K562 (cell line): ENCODE measurements around the gene STX1A. TPM values are rescaled to one million over a fixed set of nuclear protein-coding genes. Genes with fewer than 3 reads are reported as not detected.

Source experiments
- ATAC-seq: fragments of 200-7000 bp; cut with Tn5 transposase; 3 replicates; pipeline ENCODE4 v1.9.1; 2020; ENCODE audit warnings: moderate library complexity
- BruUV-seq: library from RNA; stranded (reverse); fragments of 400-500 nt; replicated peaks from 2 replicates; lab custom pipeline; 2021; lab: Mats Ljungman, UMichigan
- CTCF ChIA-PET: fragments of 300-600 bp; formaldehyde crosslinking; extraction: SDS; loops from one replicate; lab custom pipeline; 2021; ENCODE audit warnings: low intra/inter-chr PET ratio; lab: Yijun Ruan, JAX
- POLR2A ChIA-PET: fragments of 300-600, 350-650 bp; sonication (Branson Sonifier 250); formaldehyde crosslinking; extraction: SDS; loops from one replicate; lab custom pipeline; 2021; ENCODE audit warnings: antibody characterized with exemption, inconsistent platforms; lab: Yijun Ruan, JAX
- DNase-seq, 4 experiments: peaks; one replicate each; pipeline versions ENCODE4 v3.0.0 to v3.0.0-alpha.2; 2011 to 2018; ENCODE audit warnings: low spot score in 3 of 4, mixed read lengths in 3 of 4; ENCODE audit errors: extremely low read depth in 1 of 4
- FAIRE-seq: peaks from 2 replicates; lab custom pipeline; 2011; peaks lifted over from hg19 to GRCh38; lab: Jason Lieb, UNC
- H2AFZ ChIP-seq: 2 replicates; pipeline ENCODE4 v1.6.0; 2011; ENCODE audit warnings: low read depth, low read length, control low read depth, inconsistent platforms
- H3K27ac ChIP-seq: fragments of 200-600 bp; 3 replicates; pipeline ENCODE4 v1.8.0; 2011; ENCODE audit warnings: low read depth, mild to moderate bottlenecking, control low read depth, inconsistent platforms, low read length, moderate library complexity, mixed read lengths; ENCODE audit errors: extremely low read depth
- H3K27me3 ChIP-seq, 2 experiments: fragments of 300-600 bp in 1 of 2; 2 replicates in 1 of 2; 3 replicates in 1 of 2; pipeline versions ENCODE4 v1.6.0 to v1.8.0; 2011; ENCODE audit warnings: inconsistent platforms in 2 of 2, low read length in 2 of 2, mild to moderate bottlenecking in 1 of 2, mixed read lengths in 1 of 2, moderate library complexity in 1 of 2; ENCODE audit not compliant: control insufficient read depth in 2 of 2, insufficient read depth in 2 of 2
- H3K36me3 ChIP-seq: fragments of 300-600 bp; 3 replicates; pipeline ENCODE4 v1.8.0; 2011; ENCODE audit warnings: mild to moderate bottlenecking, low read length, inconsistent platforms; ENCODE audit not compliant: control insufficient read depth, insufficient read depth
- H3K4me1 ChIP-seq, 2 experiments: fragments of 200-600 bp in 1 of 2; replicated peaks in 1 of 2; 2 replicates in 1 of 2; 3 replicates in 1 of 2; pipeline versions ENCODE4 v1.5.1 to v1.8.0; 2011; ENCODE audit warnings: inconsistent platforms in 2 of 2, low read length in 2 of 2, mild to moderate bottlenecking in 1 of 2, mixed read lengths in 1 of 2, moderate library complexity in 1 of 2; ENCODE audit not compliant: control insufficient read depth in 2 of 2, insufficient read depth in 2 of 2
- H3K4me2 ChIP-seq: 2 replicates; pipeline ENCODE4 v1.6.1; 2011; ENCODE audit warnings: low read length, control low read depth, inconsistent platforms, mixed read lengths; ENCODE audit not compliant: insufficient read depth
- H3K4me3 ChIP-seq: fragments of 200-600 bp; sonication (generic), shearing (Covaris generic); 2 replicates; pipeline ENCODE4 v1.5.1; 2016; ENCODE audit warnings: control low read depth, inconsistent platforms
- H3K79me2 ChIP-seq: fragments of 200-600 bp; 3 replicates; pipeline ENCODE4 v1.8.0; 2011; ENCODE audit warnings: low read length, inconsistent platforms; ENCODE audit not compliant: control insufficient read depth, insufficient read depth
- H3K9ac ChIP-seq, 2 experiments: 2 replicates each; pipeline versions ENCODE4 v1.6.0 to v1.6.1; 2011; ENCODE audit warnings: low read depth in 2 of 2, low read length in 2 of 2, control low read depth in 1 of 2, inconsistent platforms in 1 of 2, mild to moderate bottlenecking in 1 of 2, mixed read lengths in 1 of 2; ENCODE audit not compliant: insufficient read depth in 1 of 2
- H3K9me1 ChIP-seq: one replicate; pipeline ENCODE4 v1.6.0; 2011; ENCODE audit warnings: inconsistent platforms, mild to moderate bottlenecking, low read length, moderate library complexity; ENCODE audit not compliant: control insufficient read depth, insufficient read depth
- H3K9me3 ChIP-seq: replicated peaks from 2 replicates; pipeline ENCODE4 v1.5.1; 2011; ENCODE audit warnings: low read depth, low read length, inconsistent platforms; ENCODE audit not compliant: control insufficient read depth, insufficient read depth
- H4K20me1 ChIP-seq: replicated peaks from 2 replicates; pipeline ENCODE4 v1.6.1; 2011; ENCODE audit warnings: low read length, inconsistent platforms, mixed read lengths; ENCODE audit not compliant: control insufficient read depth, insufficient read depth
- GABPB1 ChIP-seq: sonication (generic); formaldehyde crosslinking; IDR thresholded peaks from 2 replicates; pipeline ENCODE4 v1.8.0; 2022; ENCODE audit warnings: mild to moderate bottlenecking, missing genetic modification reagents
- PTTG1 ChIP-seq: fragments of 450-650 bp; IDR thresholded peaks from 2 replicates; pipeline ENCODE4 v1.6.1; 2016; ENCODE audit warnings: low read depth, mild to moderate bottlenecking, missing genetic modification characterization, missing compliant biosample characterization
- RBFOX2 ChIP-seq: fragments of 200-400 bp; formaldehyde crosslinking; IDR thresholded peaks from 2 replicates; pipeline ENCODE4 v1.6.1; 2017; ENCODE audit warnings: low read depth, mild to moderate bottlenecking, low read length, moderate library complexity
- YY1 ChIP-seq, 3 experiments: IDR thresholded peaks; 2 replicates each; pipeline ENCODE4 v1.6.1; 2011; ENCODE audit warnings: low read length in 2 of 3, mild to moderate bottlenecking in 2 of 3, moderate library complexity in 2 of 3, borderline replicate concordance in 1 of 3, control low read depth in 1 of 3, low read depth in 1 of 3; ENCODE audit not compliant: insufficient read depth in 3 of 3, insufficient replicate concordance in 2 of 3, control insufficient read depth in 1 of 3, insufficient read length in 1 of 3; ENCODE audit errors: extremely low read depth in 1 of 3
- ZNF584 ChIP-seq: fragments of 200-800 bp; sonication (Bioruptor generic); IDR thresholded peaks from 2 replicates; pipeline ENCODE4 v1.6.1; 2016; ENCODE audit warnings: low read depth, mild to moderate bottlenecking, missing genetic modification characterization, missing compliant biosample characterization
- WGBS: fragments of 100-300 bp; shearing (Covaris generic); methylation state at CpG from one replicate; pipeline ENCODE4 v1.1.6; 2016; ENCODE audit warnings: low coverage, mixed read lengths; ENCODE audit not compliant: insufficient coverage; ENCODE audit errors: missing lambda C conversion rate; 5-methylcytosine and 5-hydroxymethylcytosine counted together
- in situ Hi-C: fragments of 300-500 bp; cut with MboI; formaldehyde crosslinking; loops from 4 replicates; pipeline ENCODE4 v1.15.0; 2018; ENCODE audit warnings: inconsistent platforms, mixed read lengths
- intact Hi-C: fragments of 100-400 bp; cut with micrococcal nuclease; formaldehyde crosslinking; loops from 2 replicates; pipeline ENCODE4 v1.14.2; 2022
- polyA plus RNA-seq, 8 experiments: library from polyadenylated mRNA; depleted of rRNA in 4 of 8; stranded (reverse) in 5 of 8; unstranded in 3 of 8; fragments of >200 nt; fragmentation: Nextera tagmentation in 2 of 8; fragmentation: Illumina TruSeq in 1 of 8; extraction: Ambion mirVana in 2 of 8; extraction: Trizol in 1 of 8; gene quantifications; 2 replicates each; pipeline versions ENCODE4 v1.2.1 to v1.2.3, GENCODE V29; 2011 to 2014; ENCODE audit warnings: inconsistent platforms in 1 of 8, missing spikeins in 1 of 8
- total RNA-seq, 7 experiments: library from RNA; depleted of rRNA in 6 of 7; stranded (reverse); fragments of >200 nt in 6 of 7; fragmentation: Illumina TruSeq in 2 of 7; extraction: Trizol in 2 of 7; gene quantifications; 2 replicates each; pipeline versions ENCODE4 v1.2.1 to v1.2.3, GENCODE V29; 2011 to 2021; ENCODE audit warnings: low replicate concordance in 1 of 7

Gene STX1A
- total and polyA plus RNA-seq, 9 of the 15 experiments (the other 6 are each of a cell fraction or from before 2014, with no cell fraction given), result 0.04 to 15.1 (median 6.3) TPM

DNA sequence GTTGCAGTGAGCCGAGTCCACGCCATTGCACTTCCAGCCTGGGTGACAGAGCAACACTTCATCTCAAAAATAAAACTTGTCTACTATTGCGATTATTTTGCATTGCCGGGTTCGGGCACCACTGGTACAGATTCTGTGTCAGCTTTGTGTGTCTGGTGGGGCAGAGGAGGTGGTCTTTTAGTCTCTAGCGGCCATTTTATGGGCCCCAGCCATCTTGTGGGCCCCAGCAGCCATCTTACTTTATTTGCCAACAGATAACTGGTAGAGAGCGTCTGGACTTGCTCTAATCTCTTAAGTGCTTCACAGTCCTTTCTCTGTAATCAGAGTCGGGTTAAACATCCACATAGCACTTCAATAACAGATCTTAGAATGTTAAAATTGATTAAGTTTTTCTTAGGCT is 31.2 kb downstream of the STX1A start:
- no peak for ATAC-seq
- H2AFZ ChIP-seq, result no peak overlapping the region
- DNase-seq, result no peak
- H4K20me1 ChIP-seq, result 0 out of 2 replicates have a peak, but pooled peaks cover 8% of the 10 kb centered on the region
- H3K4me3 ChIP-seq, result no peak overlapping the region
- FAIRE-seq, result no peak
- no peaks in the 10 kb centered on the region for H3K27me3 ChIP-seq
- H3K9ac ChIP-seq, result no peak overlapping the region
- no peak overlapping the region for H3K4me2 ChIP-seq
- H3K9me1 ChIP-seq, result no peaks in the 10 kb centered on the region
- peaks cover 46% of the 10 kb centered on the region for H3K79me2 ChIP-seq
- H3K36me3 ChIP-seq, result peaks cover 83% of the 10 kb centered on the region
- TF ChIP-seq ZNF584 (CRISPR knock-in tag), result no peak
- TF ChIP-seq YY1 (IDR thresholded peaks at IDR 0.05; ENCODE audit: borderline replicate concordance in 1 of 3, control insufficient read depth in 1 of 3, extremely low read depth in 1 of 3, insufficient read depth in 3 of 3, insufficient read length in 1 of 3, insufficient replicate concordance in 2 of 3, low read depth in 1 of 3, low read length in 2 of 3), result peak; percentile 12 to 88 (median 77)
- TF ChIP-seq, all 486 proteins: peak for 1
- ChIA-PET POLR2A (interaction anchor here (0.8 to 1.9 kb wide), 2 partner anchors 13 to 14 kb away, joined by 3 to 5 read pairs; no protein-coding TSS in a partner anchor), CTCF (no interaction called here)
- intact Hi-C loops (no loop called here), in situ Hi-C loops (no loop called here)
- BruUV-seq, result no TSS peak
- no peaks in the 10 kb centered on the region for H3K9me3 ChIP-seq
- WGBS, result 86% methylated on average over 8 of the region's 8 CpGs
- H3K27ac ChIP-seq, result no peak overlapping the region
- H3K4me1 ChIP-seq, result peaks cover 0 to 18% of the 10 kb centered on the region in 2 experiments; a peak in 2 of 5 replicates

DNA sequence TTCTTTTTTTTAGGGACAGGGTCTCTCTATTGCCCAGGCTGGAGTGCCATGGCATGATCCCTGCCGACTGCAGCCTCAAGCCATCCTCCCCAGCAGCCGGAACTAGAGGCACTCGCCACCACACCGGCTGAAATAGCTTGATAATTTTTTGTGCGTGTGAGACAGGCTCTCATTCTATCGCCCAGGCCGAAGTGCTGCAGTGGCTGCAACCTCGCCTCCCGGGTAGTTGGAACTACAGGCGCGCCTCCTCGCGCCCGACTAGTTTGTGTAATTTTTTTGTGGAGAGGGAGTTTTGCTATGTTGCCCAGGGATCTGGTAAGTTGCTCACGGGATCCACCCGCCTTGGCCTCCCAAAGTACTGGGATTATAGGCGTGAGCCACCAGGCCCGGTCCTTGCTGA is 34.2 kb downstream of the STX1A start:
- CTCF ChIA-PET, result interaction anchor here (1.1 kb wide), 1 partner anchor 16 kb away, joined by 3 read pairs; no protein-coding TSS in a partner anchor
- Histone ChIP-seq H2AFZ (no peak overlapping the region), H4K20me1 (0 out of 2 replicates have a peak, but pooled peaks cover 11% of the 10 kb centered on the region), H3K4me2 (no peak overlapping the region), H3K9ac (peak overlapping the region in 1 of 2 experiments; percentile 83; a peak in 2 of 4 replicates), H3K4me3 (no peak overlapping the region), H3K9me1 (no peaks in the 10 kb centered on the region), H3K36me3 (peaks cover 63% of the 10 kb centered on the region), H3K27me3 (no peaks in the 10 kb centered on the region), H3K27ac (no peak overlapping the region), H3K4me1 (peaks cover 19 to 39% of the 10 kb centered on the region in 2 experiments; a peak in 4 of 5 replicates), H3K79me2 (peaks cover 75% of the 10 kb centered on the region), H3K9me3 (no peaks in the 10 kb centered on the region)
- DNase-seq, result no peak
- POLR2A ChIA-PET, result interaction anchor here (0.7 to 1.7 kb wide), 3 partner anchors 11 to 16 kb away, joined by 3 to 7 read pairs (median 4); no protein-coding TSS in a partner anchor
- BruUV-seq, result no TSS peak
- FAIRE-seq, result no peak
- in situ Hi-C loops, result no loop called here
- WGBS, result 97% methylated on average over 18 of the region's 18 CpGs
- ATAC-seq, result no peak
- intact Hi-C loops, result no loop called here
- TF ChIP-seq PTTG1 (tag) (no peak), GABPB1 (CRISPR knock-in tag) (no peak), RBFOX2 (peak; percentile 52; the same call in 1 of the 2 replicates)
